IMR-90 (cell line): ENCODE results near the gene CYB561D1.

Experiments used
- POLR2A ChIP-seq: IDR thresholded peaks from 2 replicates; pipeline ENCODE4 v1.6.1; 2012; ENCODE audit warnings: mild to moderate bottlenecking, low read depth, low read length
- RCOR1 ChIP-seq: IDR thresholded peaks from 2 replicates; pipeline ENCODE4 v1.6.1; 2012; ENCODE audit warnings: mild to moderate bottlenecking, low read length, improper control_type of control experiment; ENCODE audit not compliant: insufficient replicate concordance
- RFX5 ChIP-seq: IDR thresholded peaks from 2 replicates; pipeline ENCODE4 v1.8.0; 2012; ENCODE audit warnings: low read depth, mild to moderate bottlenecking, low read length, moderate library complexity
- TF ChIP-seq, protein P1 (sequence below): conservative IDR thresholded peaks from 2 replicates; pipeline ENCODE4 v1.5.1; 2012; ENCODE audit warnings: mild to moderate bottlenecking, low read depth, low read length, improper control_type of control experiment

GRCh38 chr1:109534307-109534858 lies 40.5 kb downstream of the CYB561D1 start:
- TF ChIP-seq RFX5, result no peak
- TF ChIP-seq RCOR1, result no peak
- TF ChIP-seq, protein P1, sequence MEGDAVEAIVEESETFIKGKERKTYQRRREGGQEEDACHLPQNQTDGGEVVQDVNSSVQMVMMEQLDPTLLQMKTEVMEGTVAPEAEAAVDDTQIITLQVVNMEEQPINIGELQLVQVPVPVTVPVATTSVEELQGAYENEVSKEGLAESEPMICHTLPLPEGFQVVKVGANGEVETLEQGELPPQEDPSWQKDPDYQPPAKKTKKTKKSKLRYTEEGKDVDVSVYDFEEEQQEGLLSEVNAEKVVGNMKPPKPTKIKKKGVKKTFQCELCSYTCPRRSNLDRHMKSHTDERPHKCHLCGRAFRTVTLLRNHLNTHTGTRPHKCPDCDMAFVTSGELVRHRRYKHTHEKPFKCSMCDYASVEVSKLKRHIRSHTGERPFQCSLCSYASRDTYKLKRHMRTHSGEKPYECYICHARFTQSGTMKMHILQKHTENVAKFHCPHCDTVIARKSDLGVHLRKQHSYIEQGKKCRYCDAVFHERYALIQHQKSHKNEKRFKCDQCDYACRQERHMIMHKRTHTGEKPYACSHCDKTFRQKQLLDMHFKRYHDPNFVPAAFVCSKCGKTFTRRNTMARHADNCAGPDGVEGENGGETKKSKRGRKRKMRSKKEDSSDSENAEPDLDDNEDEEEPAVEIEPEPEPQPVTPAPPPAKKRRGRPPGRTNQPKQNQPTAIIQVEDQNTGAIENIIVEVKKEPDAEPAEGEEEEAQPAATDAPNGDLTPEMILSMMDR, result no peak
- no peak for TF ChIP-seq POLR2A
